KMS-11 (cell line): ENCODE measurements around the gene OSGIN1.

ENCODE experiments used
- H2AFZ ChIP-seq: fragments of 200-600 bp; sonication (generic); 2 replicates; pipeline ENCODE4 v1.6.1; 2016; ENCODE audit warnings: antibody characterized with exemption, mixed run types, low read depth
- H3K27ac ChIP-seq: fragments of 200-600 bp; sonication (generic); 2 replicates; pipeline ENCODE4 v1.6.1; 2016; ENCODE audit warnings: mild to moderate bottlenecking, mixed run types
- H3K27me3 ChIP-seq: fragments of 200-600 bp; sonication (generic); 2 replicates; pipeline ENCODE4 v1.6.1; 2017; ENCODE audit warnings: mild to moderate bottlenecking, low read depth, mixed run types, moderate library complexity; ENCODE audit not compliant: insufficient read depth
- H3K36me3 ChIP-seq: fragments of 200-600 bp; sonication (generic); 2 replicates; pipeline ENCODE4 v1.6.1; 2017; ENCODE audit warnings: mild to moderate bottlenecking, mixed run types; ENCODE audit not compliant: insufficient read depth
- H3K4me1 ChIP-seq: fragments of 200-600 bp; sonication (generic); 2 replicates; pipeline ENCODE4 v1.6.1; 2016; ENCODE audit warnings: mild to moderate bottlenecking, low read depth, mixed run types; ENCODE audit not compliant: poor library complexity, severe bottlenecking
- H3K4me2 ChIP-seq: fragments of 200-600 bp; sonication (generic); 2 replicates; pipeline ENCODE4 v1.7.0; 2016; ENCODE audit warnings: mild to moderate bottlenecking, mixed run types
- H3K4me3 ChIP-seq: fragments of 200-600 bp; sonication (generic); IDR thresholded peaks from 2 replicates; pipeline ENCODE4 v1.6.1; 2017; ENCODE audit warnings: low read depth, low read length, mixed read lengths; ENCODE audit not compliant: insufficient read depth
- H3K79me2 ChIP-seq: fragments of 200-600 bp; sonication (generic); 2 replicates; pipeline ENCODE4 v1.6.1; 2016; ENCODE audit warnings: low read depth, mixed run types; ENCODE audit not compliant: insufficient read depth
- H3K9ac ChIP-seq: fragments of 200-600 bp; sonication (generic); 2 replicates; pipeline ENCODE4 v1.6.1; 2016; ENCODE audit warnings: mild to moderate bottlenecking, mixed run types
- H4K20me1 ChIP-seq: fragments of 200-600 bp; sonication (generic); 2 replicates; pipeline ENCODE4 v1.6.1; 2016; ENCODE audit warnings: mild to moderate bottlenecking, mixed run types; ENCODE audit not compliant: insufficient read depth
- TF ChIP-seq, protein P1 (sequence below): fragments of 200-600 bp; sonication (generic); conservative IDR thresholded peaks from 2 replicates; pipeline ENCODE4 v1.6.1; 2017; ENCODE audit warnings: low read depth, mild to moderate bottlenecking, antibody characterized with exemption, low read length, moderate library complexity, mixed read lengths

OSGIN1 gene

DNA sequence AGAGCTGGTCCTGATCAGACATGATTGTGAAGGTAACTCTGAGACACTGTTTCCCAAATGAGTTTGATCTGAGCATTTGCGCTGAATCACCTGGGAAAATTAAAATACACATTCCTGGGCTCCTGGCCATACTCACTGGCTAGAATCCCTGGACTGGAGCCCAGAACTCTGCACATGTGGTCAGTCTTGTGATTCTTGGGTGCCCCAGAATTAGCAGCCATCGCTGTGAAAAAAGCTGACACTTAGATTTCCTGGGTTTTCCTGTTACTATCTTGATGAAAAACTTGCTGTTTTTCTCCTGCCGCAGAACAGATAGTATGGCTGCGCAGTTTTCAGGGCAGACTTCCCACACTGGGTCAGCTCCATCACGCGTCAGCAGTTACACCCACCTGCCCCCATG, 39.6 kb downstream of the OSGIN1 start:
- H2AFZ ChIP-seq: no peak overlapping the region
- H3K36me3 ChIP-seq: no peaks in the 10 kb centered on the region
- TF ChIP-seq, protein P1, sequence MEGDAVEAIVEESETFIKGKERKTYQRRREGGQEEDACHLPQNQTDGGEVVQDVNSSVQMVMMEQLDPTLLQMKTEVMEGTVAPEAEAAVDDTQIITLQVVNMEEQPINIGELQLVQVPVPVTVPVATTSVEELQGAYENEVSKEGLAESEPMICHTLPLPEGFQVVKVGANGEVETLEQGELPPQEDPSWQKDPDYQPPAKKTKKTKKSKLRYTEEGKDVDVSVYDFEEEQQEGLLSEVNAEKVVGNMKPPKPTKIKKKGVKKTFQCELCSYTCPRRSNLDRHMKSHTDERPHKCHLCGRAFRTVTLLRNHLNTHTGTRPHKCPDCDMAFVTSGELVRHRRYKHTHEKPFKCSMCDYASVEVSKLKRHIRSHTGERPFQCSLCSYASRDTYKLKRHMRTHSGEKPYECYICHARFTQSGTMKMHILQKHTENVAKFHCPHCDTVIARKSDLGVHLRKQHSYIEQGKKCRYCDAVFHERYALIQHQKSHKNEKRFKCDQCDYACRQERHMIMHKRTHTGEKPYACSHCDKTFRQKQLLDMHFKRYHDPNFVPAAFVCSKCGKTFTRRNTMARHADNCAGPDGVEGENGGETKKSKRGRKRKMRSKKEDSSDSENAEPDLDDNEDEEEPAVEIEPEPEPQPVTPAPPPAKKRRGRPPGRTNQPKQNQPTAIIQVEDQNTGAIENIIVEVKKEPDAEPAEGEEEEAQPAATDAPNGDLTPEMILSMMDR: no peak
- H3K9ac ChIP-seq: no peak overlapping the region
- H3K4me1 ChIP-seq: no peaks in the 10 kb centered on the region
- no peaks in the 10 kb centered on the region for H3K79me2 ChIP-seq
- no peak overlapping the region for H3K27ac ChIP-seq
- no peak overlapping the region for H3K4me2 ChIP-seq
- no peaks in the 10 kb centered on the region for H4K20me1 ChIP-seq
- H3K4me3 ChIP-seq: no peak overlapping the region
- peaks cover 31% of the 10 kb centered on the region; the same call in 1 of the 2 replicates for H3K27me3 ChIP-seq

DNA sequence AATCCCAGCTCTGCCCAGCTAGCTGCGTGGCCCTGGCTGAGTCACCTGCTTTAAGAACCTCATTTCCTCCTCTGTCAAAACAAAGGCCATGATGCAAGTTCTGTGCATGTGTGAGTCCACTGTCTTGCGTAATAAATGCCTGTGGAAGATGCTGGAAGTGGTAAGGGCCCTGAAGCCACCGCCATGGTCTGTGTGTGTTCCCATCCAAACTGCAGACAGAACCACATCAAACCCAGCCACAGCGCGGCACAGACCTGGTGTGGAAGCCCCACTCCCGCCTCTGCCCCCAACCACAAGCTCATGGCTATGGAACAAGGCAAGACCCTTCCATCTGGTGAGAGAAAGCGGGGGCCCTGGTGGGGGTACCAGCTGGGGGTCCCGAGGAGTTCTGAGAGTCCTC, 41.0 kb downstream of the OSGIN1 start:
- Histone ChIP-seq H3K4me3 (no peak overlapping the region), H3K27me3 (peaks cover 32% of the 10 kb centered on the region; the same call in 1 of the 2 replicates), H3K4me2 (no peak overlapping the region), H3K79me2 (no peaks in the 10 kb centered on the region), H3K4me1 (no peaks in the 10 kb centered on the region), H2AFZ (no peak overlapping the region), H3K27ac (no peak overlapping the region), H4K20me1 (no peaks in the 10 kb centered on the region), H3K9ac (no peak overlapping the region), H3K36me3 (no peaks in the 10 kb centered on the region)
- TF ChIP-seq, protein P1: no peak

DNA sequence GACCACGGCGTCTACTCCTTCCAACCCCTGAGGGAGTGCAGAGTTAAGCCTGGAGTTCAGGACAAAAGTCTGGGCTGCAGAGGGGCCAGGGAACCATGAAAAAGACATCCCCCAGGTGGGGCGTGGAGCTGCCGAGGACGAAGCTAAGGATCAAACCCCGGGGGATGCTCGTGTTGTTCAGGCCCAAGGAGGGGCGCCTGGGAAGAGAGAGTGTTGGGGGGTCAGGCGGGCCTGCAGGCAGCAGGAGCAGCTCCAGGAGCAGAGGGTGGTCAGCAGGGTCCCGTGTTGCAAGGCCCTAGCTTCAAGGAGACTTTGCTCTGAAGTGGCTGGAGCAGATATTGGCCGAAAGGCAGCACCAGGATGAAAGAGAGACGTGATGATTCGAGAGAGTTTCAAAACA, 41.7 kb downstream of the OSGIN1 start:
- no peak overlapping the region for H3K9ac ChIP-seq
- H3K4me3 ChIP-seq: no peak overlapping the region
- H2AFZ ChIP-seq: no peak overlapping the region

DNA sequence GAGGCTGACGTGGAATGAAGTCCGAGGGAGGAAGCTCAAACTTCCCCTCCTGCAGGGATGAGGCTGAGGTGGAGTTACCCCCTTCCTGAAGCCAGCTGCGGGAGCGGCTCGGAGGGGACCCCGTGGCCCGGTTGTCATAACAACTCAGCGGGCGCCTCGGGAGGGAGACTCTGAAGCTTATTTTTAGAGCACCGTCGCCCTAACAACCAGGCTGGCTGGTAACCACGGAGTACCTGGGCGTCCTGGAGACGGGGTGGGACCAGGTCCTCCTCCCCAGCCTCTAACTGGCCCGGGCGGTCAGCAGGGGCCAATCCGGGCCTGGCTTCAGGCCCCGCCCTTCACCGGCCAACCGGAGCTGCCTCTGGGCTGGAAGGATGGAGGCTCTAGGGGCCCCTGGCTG, 42.7 kb downstream of the OSGIN1 start:
- no peak overlapping the region for H3K4me2 ChIP-seq
- H3K27ac ChIP-seq: no peak overlapping the region
- no peaks in the 10 kb centered on the region for H4K20me1 ChIP-seq
- peaks cover 37% of the 10 kb centered on the region; the same call in 1 of the 2 replicates for H3K27me3 ChIP-seq
- H3K36me3 ChIP-seq: no peaks in the 10 kb centered on the region
- H2AFZ ChIP-seq: no peak overlapping the region
- no peaks in the 10 kb centered on the region for H3K4me1 ChIP-seq
- H3K9ac ChIP-seq: no peak overlapping the region
- H3K4me3 ChIP-seq: no peak overlapping the region
- TF ChIP-seq, protein P1: no peak
- H3K79me2 ChIP-seq: no peaks in the 10 kb centered on the region

More for the DNA sequence above, 41.7 kb downstream of the OSGIN1 start:
- no peaks in the 10 kb centered on the region for H3K79me2 ChIP-seq
- peaks cover 32% of the 10 kb centered on the region; the same call in 1 of the 2 replicates for H3K27me3 ChIP-seq
- H3K36me3 ChIP-seq: no peaks in the 10 kb centered on the region
- no peak overlapping the region for H3K27ac ChIP-seq
- TF ChIP-seq, protein P1: no peak
- H3K4me1 ChIP-seq: no peaks in the 10 kb centered on the region
- no peak overlapping the region for H3K4me2 ChIP-seq
- H4K20me1 ChIP-seq: no peaks in the 10 kb centered on the region
